GM12801 (cell line): ENCODE measurements around the gene ACTR3.

Experiments used
- TF ChIP-seq, protein P1 (sequence below): IDR thresholded peaks from one replicate; pipeline ENCODE4 v1.5.1; 2011; ENCODE audit warnings: control low read depth; ENCODE audit not compliant: insufficient read length; ENCODE audit errors: extremely low read depth

The ACTR3 gene

DNA sequence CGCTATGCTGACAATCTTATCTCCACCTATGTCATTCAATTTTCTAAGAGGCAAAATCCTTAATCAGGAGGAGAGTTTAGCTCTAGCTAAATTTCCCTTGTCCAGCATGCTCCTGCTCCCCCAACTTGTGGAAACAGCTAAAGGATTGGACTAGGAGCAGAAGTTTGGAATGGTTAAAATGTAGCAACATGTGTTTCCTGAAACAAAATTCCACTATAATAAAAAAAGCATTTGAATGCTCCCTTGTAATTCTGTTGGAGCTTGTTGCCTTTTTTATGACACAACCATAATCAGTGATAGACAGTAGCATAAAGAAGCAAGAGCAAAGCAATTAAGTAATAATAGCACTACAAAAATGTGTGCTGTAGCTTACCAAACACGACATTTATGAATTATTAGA lies 6.9 kb downstream of the ACTR3 start:
- TF ChIP-seq, protein P1, sequence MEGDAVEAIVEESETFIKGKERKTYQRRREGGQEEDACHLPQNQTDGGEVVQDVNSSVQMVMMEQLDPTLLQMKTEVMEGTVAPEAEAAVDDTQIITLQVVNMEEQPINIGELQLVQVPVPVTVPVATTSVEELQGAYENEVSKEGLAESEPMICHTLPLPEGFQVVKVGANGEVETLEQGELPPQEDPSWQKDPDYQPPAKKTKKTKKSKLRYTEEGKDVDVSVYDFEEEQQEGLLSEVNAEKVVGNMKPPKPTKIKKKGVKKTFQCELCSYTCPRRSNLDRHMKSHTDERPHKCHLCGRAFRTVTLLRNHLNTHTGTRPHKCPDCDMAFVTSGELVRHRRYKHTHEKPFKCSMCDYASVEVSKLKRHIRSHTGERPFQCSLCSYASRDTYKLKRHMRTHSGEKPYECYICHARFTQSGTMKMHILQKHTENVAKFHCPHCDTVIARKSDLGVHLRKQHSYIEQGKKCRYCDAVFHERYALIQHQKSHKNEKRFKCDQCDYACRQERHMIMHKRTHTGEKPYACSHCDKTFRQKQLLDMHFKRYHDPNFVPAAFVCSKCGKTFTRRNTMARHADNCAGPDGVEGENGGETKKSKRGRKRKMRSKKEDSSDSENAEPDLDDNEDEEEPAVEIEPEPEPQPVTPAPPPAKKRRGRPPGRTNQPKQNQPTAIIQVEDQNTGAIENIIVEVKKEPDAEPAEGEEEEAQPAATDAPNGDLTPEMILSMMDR = no peak

- TF ChIP-seq, protein P1 = no peak
Measured at GRCh38 chr2:113898081-113898480, 8.2 kb downstream of the ACTR3 start.

DNA sequence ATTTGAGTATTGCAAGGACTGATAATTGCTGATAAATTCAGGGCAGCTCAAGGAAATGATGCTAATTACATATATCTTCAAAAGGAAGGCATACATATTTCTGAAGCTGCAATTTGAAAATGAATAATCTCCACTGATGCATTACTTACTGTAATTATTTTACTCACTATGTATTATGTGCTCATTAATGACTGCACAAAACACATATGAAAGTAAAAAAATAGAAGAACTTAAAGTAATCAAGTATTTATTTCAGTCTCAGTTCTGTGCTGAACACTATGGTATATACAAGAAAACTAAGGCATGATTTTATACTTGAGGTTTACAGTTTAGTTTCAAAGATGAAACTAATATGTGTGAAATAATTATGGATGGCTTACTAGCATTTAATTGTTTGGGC lies 9.3 kb downstream of the ACTR3 start:
- TF ChIP-seq, protein P1 = no peak

- TF ChIP-seq, protein P1 = no peak
Measured at GRCh38 chr2:113901943-113902342, 12.1 kb downstream of the ACTR3 start.

GRCh38 chr2:113905886-113906285 lies 16.0 kb downstream of the ACTR3 start:
- TF ChIP-seq, protein P1 = no peak

DNA sequence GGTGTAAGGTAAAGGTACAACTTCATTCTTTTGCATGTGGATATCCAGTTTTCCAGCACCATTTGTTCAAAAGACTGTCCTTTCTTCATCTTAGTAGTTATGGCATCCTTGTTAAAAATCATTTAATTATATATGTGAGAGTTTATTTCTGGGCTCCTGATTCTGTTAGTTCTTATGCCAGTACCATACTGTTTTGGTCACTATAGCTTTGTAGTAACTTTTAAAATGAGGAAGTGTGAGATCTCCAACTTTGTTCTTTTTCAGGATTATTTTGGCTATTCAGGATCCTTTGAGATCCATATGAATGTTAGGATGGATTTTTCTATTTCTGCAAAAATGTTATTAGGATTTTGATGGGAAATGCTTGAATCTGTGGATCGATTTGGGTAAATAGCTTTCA lies 16.8 kb downstream of the ACTR3 start:
- TF ChIP-seq, protein P1 = no peak

DNA sequence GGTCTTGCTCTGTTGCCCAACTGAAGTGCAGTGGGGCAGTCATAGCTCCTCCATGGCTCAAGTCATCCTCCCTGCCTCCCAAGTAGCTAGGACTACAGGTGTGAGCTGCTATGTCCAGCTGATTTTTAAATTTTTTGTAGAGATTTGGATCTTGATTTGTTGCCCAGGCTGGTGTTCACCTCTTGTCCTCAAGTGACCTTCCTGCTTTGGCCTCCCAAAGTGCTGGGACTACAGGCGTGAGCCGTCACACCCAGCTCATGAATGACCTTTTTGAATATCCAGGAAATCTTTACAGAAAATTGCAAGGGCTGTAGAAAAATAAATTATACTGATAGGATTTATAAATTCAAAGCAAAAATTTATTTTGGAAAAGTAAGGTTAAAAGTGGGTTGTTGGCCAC lies 17.4 kb downstream of the ACTR3 start:
- TF ChIP-seq, protein P1 = no peak

- TF ChIP-seq, protein P1 = no peak
Measured at GRCh38 chr2:113910110-113910717, 20.3 kb downstream of the ACTR3 start.
